Transverse colon (tissue), 4 donors: ENCODE measurements around the gene NWD2. TPM values are rescaled to one million over a fixed set of nuclear protein-coding genes. Genes with fewer than 3 reads are reported as not detected.
"Not testable (repeated sequence)": the region's sequence is repeated elsewhere in the genome, so short reads cannot be mapped to it uniquely, and the experiment has no call there.

Source experiments
- DNase-seq: peaks from one replicate; pipeline ENCODE4 v3.0.0-alpha.2; 2019
- H3K27ac ChIP-seq, 4 donors: fragments of 200-600 bp; sonication (generic); 2 replicates each; pipeline ENCODE4 v1.5.1; 2016 to 2018; ENCODE audit warnings: inconsistent platforms in 4 of 4
- H3K27me3 ChIP-seq: fragments of 200-600 bp; sonication (generic); 2 replicates; pipeline ENCODE4 v1.5.1; 2017; ENCODE audit warnings: inconsistent platforms
- H3K36me3 ChIP-seq, 4 donors: fragments of 200-600 bp; sonication (generic); 2 replicates each; pipeline ENCODE4 v1.5.1; 2017 to 2019; ENCODE audit warnings: inconsistent platforms in 4 of 4
- H3K4me1 ChIP-seq, 4 donors: fragments of 200-600 bp; sonication (generic); 2 replicates each; pipeline ENCODE4 v1.5.1; 2017 to 2020; ENCODE audit warnings: inconsistent platforms in 4 of 4
- H3K4me3 ChIP-seq, 4 donors: fragments of 200-600 bp; sonication (generic); 1 replicate in 1 of 4; 2 replicates in 3 of 4; pipeline versions ENCODE4 v1.5.1 to v1.6.1; 2017 to 2019; ENCODE audit warnings: inconsistent platforms in 4 of 4
- H3K9me3 ChIP-seq, 2 donors: fragments of 200-600 bp; sonication (generic); 2 replicates each; pipeline ENCODE4 v1.5.1; 2017 to 2019; ENCODE audit warnings: inconsistent platforms in 2 of 2
- CTCF ChIP-seq, 5 experiments: fragments of 200-600 bp in 3 of 5; fragments of 450-650 bp in 2 of 5; sonication (generic) in 3 of 5; IDR thresholded peaks; 1 replicate in 2 of 5; 2 replicates in 3 of 5; pipeline ENCODE4 v1.5.1; 2016 to 2017; ENCODE audit warnings: antibody characterized with exemption in 5 of 5, inconsistent platforms in 3 of 5, mild to moderate bottlenecking in 2 of 5, moderate library complexity in 1 of 5
- EP300 ChIP-seq: sonication (generic); formaldehyde crosslinking; IDR thresholded peaks from one replicate; pipeline ENCODE4 v1.6.1; 2017; ENCODE audit warnings: antibody characterized with exemption, low read depth
- POLR2A ChIP-seq: fragments of 450-650 bp; IDR thresholded peaks from one replicate; pipeline ENCODE4 v1.6.1; 2016; ENCODE audit warnings: antibody characterized with exemption, mild to moderate bottlenecking, moderate library complexity
- POLR2AphosphoS5 ChIP-seq, 3 donors: sonication (generic); formaldehyde crosslinking; IDR thresholded peaks; one replicate each; pipeline ENCODE4 v1.6.1; 2016; ENCODE audit warnings: antibody characterized with exemption in 3 of 3
- WGBS, 2 donors: methylation state at CpG; one replicate each; pipeline ENCODE4 v1.1.5; 2018; ENCODE audit warnings: low coverage in 1 of 2; 5-methylcytosine and 5-hydroxymethylcytosine counted together
- in situ Hi-C, 4 donors: fragments of 200-750 bp; cut with MboI; loops; one replicate each; pipeline versions ENCODE4 v1.15.0 to v1.15.1; 2017; ENCODE audit warnings: low sequenced_read_pairs in 3 of 4, low pct_ligation_motif_present in 1 of 4, low pct_unique_long_range_greater_than_20kb in 1 of 4
- intact Hi-C: fragments of 100-400 bp; cut with DNase I; formaldehyde crosslinking; loops from one replicate; pipeline ENCODE4 v1.15.1; 2023; ENCODE audit warnings: low total_unique reads
- total RNA-seq, 4 donors: library from RNA; depleted of rRNA; stranded (reverse); fragments of >200 nt; gene quantifications; one replicate each; pipeline ENCODE4 v1.1.0, GENCODE V29; 2016

NWD2 gene
- total RNA-seq, 4 donors from 2014 or later = 0.48 to 0.55 TPM; not detected in 2

- TF ChIP-seq POLR2A = no peak
- TF ChIP-seq CTCF (IDR thresholded peaks at IDR 0.05) = no peak
- TF ChIP-seq EP300 = no peak
- TF ChIP-seq POLR2AphosphoS5 (IDR thresholded peaks at IDR 0.05) = no peak
- Histone ChIP-seq H3K9me3 (no peaks in the 10 kb centered on the region), H3K4me3 (no peak overlapping the region), H3K27me3 (no peaks in the 10 kb centered on the region), H3K27ac (peak overlapping the region in 3 of 4 donors; percentile 31 to 54 (median 48)), H3K36me3 (no peaks in the 10 kb centered on the region), H3K4me1 (peaks cover 0 to 63% (median 18%) of the 10 kb centered on the region in 4 donors)
- DNase-seq = no peak
- WGBS, 2 donors = 27 to 39% methylated on average over 3 of the region's 3 CpGs
- intact Hi-C loops (no loop called here), in situ Hi-C loops (no loop called here)
Observed at GRCh38 chr4:37486166-37486565, 241.6 kb downstream of the NWD2 start.

- H3K4me1 ChIP-seq = peaks cover 0 to 51% (median 15%) of the 10 kb centered on the region in 4 donors
- intact Hi-C loops = no loop called here
- no peak overlapping the region for H3K4me3 ChIP-seq
- TF ChIP-seq CTCF (IDR thresholded peaks at IDR 0.05) (no peak), EP300 (no peak), POLR2AphosphoS5 (IDR thresholded peaks at IDR 0.05) (no peak), POLR2A (no peak)
- no peaks in the 10 kb centered on the region for H3K27me3 ChIP-seq
- DNase-seq = no peak
- H3K9me3 ChIP-seq = no peaks in the 10 kb centered on the region
- H3K36me3 ChIP-seq = no peaks in the 10 kb centered on the region
- in situ Hi-C loops = no loop called here
- H3K27ac ChIP-seq = peak overlapping the region in 1 of 4 donors; percentile 5
Observed at GRCh38 chr4:37487668-37488067, 243.1 kb downstream of the NWD2 start.

- Histone ChIP-seq H3K4me3 (no peak overlapping the region), H3K4me1 (peaks cover 0 to 50% (median 15%) of the 10 kb centered on the region in 4 donors), H3K9me3 (no peaks in the 10 kb centered on the region), H3K36me3 (no peaks in the 10 kb centered on the region), H3K27me3 (no peaks in the 10 kb centered on the region), H3K27ac (peak overlapping the region in 3 of 4 donors; percentile 57 to 63 (median 63))
- no peak for DNase-seq
- intact Hi-C loops (loop anchor here (2.0 kb wide), 1 partner anchor 21 kb away; no protein-coding TSS in a partner anchor), in situ Hi-C loops (no loop called here)
- WGBS, 2 donors = 45 to 47% methylated on average over 1 of the region's 1 CpG
- no peak for TF ChIP-seq POLR2AphosphoS5 (IDR thresholded peaks at IDR 0.05)
- no peak for TF ChIP-seq EP300
- no peak for TF ChIP-seq CTCF (IDR thresholded peaks at IDR 0.05)
- no peak for TF ChIP-seq POLR2A
Observed at GRCh38 chr4:37489697-37490096, 245.2 kb downstream of the NWD2 start.

- no peaks in the 10 kb centered on the region for H3K27me3 ChIP-seq
- peaks cover 0 to 50% (median 13%) of the 10 kb centered on the region in 4 donors for H3K4me1 ChIP-seq
- peak overlapping the region in 3 of 4 donors; percentile 57 to 63 (median 63) for H3K27ac ChIP-seq
- no peaks in the 10 kb centered on the region for H3K9me3 ChIP-seq
- WGBS, 2 donors = 54 to 62% methylated on average over 9 of the region's 9 CpGs
- intact Hi-C loops = loop anchor here (2.0 kb wide), 1 partner anchor 20 kb away; no protein-coding TSS in a partner anchor
- no peak for TF ChIP-seq CTCF (IDR thresholded peaks at IDR 0.05)
- no peak for TF ChIP-seq EP300
- TF ChIP-seq POLR2A = no peak
- no peak for TF ChIP-seq POLR2AphosphoS5 (IDR thresholded peaks at IDR 0.05)
- no peak for DNase-seq
- no peak overlapping the region for H3K4me3 ChIP-seq
- in situ Hi-C loops = no loop called here
- no peaks in the 10 kb centered on the region for H3K36me3 ChIP-seq
Observed at GRCh38 chr4:37490391-37491347, 246.1 kb downstream of the NWD2 start.

GRCh38 chr4:37495353-37495752, 250.8 kb downstream of the NWD2 start:
- intact Hi-C loops, H3K9me3 ChIP-seq, H3K27me3 ChIP-seq, DNase-seq, H3K4me1 ChIP-seq, H3K4me3 ChIP-seq, H3K36me3 ChIP-seq, in situ Hi-C loops, H3K27ac ChIP-seq: not testable (repeated sequence)
- 83 to 94% methylated on average over 1 to 4 of the region's 4 CpGs for WGBS, 2 donors
